ENCODE measurements around the gene LRP6.

- TF ChIP-seq, protein P1, sequence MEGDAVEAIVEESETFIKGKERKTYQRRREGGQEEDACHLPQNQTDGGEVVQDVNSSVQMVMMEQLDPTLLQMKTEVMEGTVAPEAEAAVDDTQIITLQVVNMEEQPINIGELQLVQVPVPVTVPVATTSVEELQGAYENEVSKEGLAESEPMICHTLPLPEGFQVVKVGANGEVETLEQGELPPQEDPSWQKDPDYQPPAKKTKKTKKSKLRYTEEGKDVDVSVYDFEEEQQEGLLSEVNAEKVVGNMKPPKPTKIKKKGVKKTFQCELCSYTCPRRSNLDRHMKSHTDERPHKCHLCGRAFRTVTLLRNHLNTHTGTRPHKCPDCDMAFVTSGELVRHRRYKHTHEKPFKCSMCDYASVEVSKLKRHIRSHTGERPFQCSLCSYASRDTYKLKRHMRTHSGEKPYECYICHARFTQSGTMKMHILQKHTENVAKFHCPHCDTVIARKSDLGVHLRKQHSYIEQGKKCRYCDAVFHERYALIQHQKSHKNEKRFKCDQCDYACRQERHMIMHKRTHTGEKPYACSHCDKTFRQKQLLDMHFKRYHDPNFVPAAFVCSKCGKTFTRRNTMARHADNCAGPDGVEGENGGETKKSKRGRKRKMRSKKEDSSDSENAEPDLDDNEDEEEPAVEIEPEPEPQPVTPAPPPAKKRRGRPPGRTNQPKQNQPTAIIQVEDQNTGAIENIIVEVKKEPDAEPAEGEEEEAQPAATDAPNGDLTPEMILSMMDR (conservative IDR thresholded peaks at IDR 0.05): no peak
- no peak for TF ChIP-seq EZH2 (IDR thresholded peaks at IDR 0.05; ENCODE audit: low read depth)
Measured at GRCh38 chr12:12095021-12095420, 171.8 kb downstream of the LRP6 start.

Data from PC-9 (cell line).